T47D (cell line): ENCODE data around the gene LAMP2.
A peak's percentile ranks its signal among the peaks of the same experiment; 100 is the strongest.

ENCODE experiments used
- DNase-seq, 2 experiments: peaks; one replicate each; pipeline versions ENCODE4 v3.0.0 to v3.0.0-alpha.2; 2011 to 2012; ENCODE audit warnings: low read depth in 1 of 2, low spot score in 1 of 2
- JUND ChIP-seq: IDR thresholded peaks from 2 replicates; pipeline ENCODE4 v1.6.1; 2012; ENCODE audit warnings: low read depth
- in situ Hi-C: cut with HindIII; loops from 2 replicates; pipeline ENCODE4 v1.10.0; 2016; ENCODE audit warnings: low sequenced_read_pairs, low pct_unique_long_range_greater_than_20kb

Gene LAMP2

GRCh38 chrX:120439921-120440320 is 29.2 kb downstream of the LAMP2 start:
- in situ Hi-C loops: no loop called here
- no peak for TF ChIP-seq JUND
- no peak for DNase-seq

DNA sequence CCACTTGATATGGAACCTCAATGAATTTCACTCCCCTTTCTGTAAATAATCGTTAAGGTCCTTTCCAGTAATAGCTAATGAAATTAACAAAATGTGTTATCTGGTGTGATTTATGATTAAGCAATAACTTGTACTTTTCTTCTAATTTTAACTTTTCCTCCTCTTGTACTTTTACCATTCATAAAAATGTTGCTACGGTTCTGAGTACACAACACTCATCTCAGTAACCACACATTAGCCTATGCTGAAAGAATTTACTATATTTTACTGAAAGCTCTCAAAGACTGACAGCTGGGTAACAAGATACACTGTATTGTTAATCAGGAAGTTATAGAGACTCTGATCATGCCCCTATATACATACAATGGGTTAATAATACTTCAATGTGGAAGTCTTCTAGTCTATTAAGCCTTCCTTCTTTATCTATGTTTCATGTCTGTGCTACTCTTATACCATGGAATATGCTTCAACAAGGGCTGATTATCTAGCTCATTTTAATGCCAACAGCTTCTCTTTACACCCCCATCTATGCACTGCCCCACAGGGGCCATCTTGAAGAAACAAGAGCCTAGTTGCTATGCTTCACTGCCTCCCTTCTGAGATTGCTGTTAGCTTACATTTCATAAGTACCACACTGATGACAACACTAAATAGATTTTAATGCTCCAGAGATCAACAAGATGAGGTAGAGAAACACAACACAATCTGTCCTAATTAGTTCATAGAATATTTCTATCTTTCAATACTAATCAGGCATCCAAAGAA is 39.1 kb downstream of the LAMP2 start:
- TF ChIP-seq JUND: no peak
- in situ Hi-C loops: no loop called here
- no peak for DNase-seq

DNA sequence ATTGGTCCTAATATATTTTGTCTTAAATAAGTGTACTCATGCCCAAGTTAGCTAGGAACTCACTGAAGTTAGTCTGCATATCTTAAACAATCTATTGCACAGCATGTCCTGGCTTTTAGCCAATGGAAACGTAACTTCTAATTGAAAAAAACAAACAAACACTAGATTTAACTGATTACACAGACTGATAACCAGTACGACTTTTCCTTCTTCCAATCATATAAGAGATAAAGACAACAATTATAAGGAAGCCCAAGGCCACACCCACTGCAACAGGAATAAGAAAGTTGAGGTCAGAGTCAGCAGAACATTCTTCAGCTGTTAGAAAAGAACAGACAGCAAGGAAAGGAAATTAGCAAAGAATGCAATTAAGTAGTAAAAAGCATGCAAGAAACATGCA is 40.8 kb downstream of the LAMP2 start:
- DNase-seq: no peak
- in situ Hi-C loops: no loop called here
- TF ChIP-seq JUND: no peak

DNA sequence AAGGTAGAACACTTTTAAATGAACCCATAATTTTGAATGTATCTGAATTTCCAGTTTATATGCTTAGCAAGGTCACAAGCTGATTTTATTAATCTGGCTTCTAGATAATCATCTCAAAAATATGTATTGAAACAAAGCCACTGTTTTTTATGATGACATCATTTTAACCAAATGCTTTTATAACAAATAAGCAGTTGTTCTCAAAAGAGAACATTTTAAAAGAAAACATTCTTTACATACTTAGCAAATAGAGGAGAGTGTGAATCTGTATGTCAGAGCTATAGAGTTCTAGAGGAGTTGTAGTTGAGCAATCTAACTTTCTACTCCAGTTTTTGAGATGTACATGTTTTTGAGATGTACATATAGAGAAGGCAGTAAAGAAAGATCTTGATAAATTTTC is 42.5 kb downstream of the LAMP2 start:
- in situ Hi-C loops: no loop called here
- DNase-seq: no peak
- no peak for TF ChIP-seq JUND

GRCh38 chrX:120419463-120419862 is 49.6 kb downstream of the LAMP2 start:
- no peak for DNase-seq
- in situ Hi-C loops: no loop called here
- no peak for TF ChIP-seq JUND

DNA sequence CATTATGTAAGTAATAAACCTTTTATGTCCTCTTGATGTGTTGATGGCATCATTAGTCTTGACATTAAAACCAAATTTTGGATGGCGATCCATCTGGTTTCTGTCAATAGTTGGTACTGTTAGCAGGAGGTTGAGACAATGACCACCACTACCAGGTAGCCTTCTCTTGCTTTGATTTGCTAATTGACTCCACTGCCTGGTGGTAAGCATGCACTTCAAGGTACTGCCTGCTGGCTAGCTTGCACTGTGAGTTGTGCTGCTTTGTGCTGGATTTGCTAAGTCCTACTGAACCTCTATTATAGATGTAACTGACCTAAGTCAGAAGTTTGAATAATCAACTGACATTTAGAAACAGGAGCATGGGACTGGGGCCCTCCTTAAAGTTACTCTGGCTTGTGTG is 60.9 kb downstream of the LAMP2 start:
- no peak for DNase-seq
- TF ChIP-seq JUND: no peak
- in situ Hi-C loops: no loop called here

GRCh38 chrX:120406638-120407037 is 62.5 kb downstream of the LAMP2 start:
- in situ Hi-C loops: no loop called here
- no peak for TF ChIP-seq JUND
- no peak for DNase-seq

DNA sequence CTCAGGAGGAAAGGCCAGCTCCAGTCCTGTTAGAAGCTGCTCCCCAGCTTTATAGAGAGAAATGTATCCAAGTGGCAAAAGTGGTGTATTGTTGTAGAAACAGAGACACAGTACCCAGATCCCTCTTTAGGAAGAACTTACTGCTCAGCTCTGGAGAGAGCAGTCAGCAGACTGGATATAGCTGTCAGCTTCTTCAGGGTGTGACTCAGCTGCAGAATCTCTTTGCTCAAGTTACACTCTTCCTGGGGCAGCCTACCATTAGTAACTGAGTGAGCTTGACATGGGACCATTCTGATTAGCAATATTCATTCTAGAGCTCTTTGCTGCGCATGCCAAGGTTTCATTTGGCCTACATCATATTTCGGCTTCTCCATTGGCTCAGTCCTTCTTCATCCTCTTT is 66.7 kb downstream of the LAMP2 start:
- in situ Hi-C loops: no loop called here
- no peak for TF ChIP-seq JUND
- DNase-seq: no peak

DNA sequence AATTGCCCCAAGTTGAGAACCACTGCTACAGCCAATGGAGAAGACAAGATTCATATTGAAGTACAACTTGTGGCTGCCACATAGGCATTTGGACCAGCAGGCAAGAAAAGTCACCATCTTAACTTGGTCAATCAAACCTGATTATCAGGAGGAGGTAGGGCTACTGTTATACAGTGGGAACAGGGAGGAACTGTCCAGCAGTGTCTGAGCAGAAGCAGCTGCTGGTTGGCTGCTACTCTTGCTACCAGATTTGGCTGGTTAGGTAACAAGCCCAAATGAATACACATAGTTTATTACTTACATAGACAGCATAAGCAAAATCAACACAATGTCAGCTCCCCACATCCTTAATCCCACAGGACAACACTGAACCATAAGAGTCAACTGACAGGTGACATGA is 67.8 kb downstream of the LAMP2 start:
- in situ Hi-C loops: no loop called here
- TF ChIP-seq JUND: no peak
- peak in 1 of 2 experiments; percentile 2 for DNase-seq

- DNase-seq: no peak
- TF ChIP-seq JUND: no peak
- in situ Hi-C loops: no loop called here
Observed at GRCh38 chrX:120380699-120381098, 88.4 kb downstream of the LAMP2 start.

- in situ Hi-C loops: no loop called here
- no peak for DNase-seq
- no peak for TF ChIP-seq JUND
Observed at GRCh38 chrX:120379937-120380681, 89.0 kb downstream of the LAMP2 start.

GRCh38 chrX:120378570-120378969 is 90.5 kb downstream of the LAMP2 start:
- in situ Hi-C loops: no loop called here
- no peak for TF ChIP-seq JUND
- no peak for DNase-seq
